Measurements from ENCODE around the gene BTBD9.
A peak's percentile ranks its signal among the peaks of the same experiment; 100 is the strongest.

The BTBD9 gene

DNA sequence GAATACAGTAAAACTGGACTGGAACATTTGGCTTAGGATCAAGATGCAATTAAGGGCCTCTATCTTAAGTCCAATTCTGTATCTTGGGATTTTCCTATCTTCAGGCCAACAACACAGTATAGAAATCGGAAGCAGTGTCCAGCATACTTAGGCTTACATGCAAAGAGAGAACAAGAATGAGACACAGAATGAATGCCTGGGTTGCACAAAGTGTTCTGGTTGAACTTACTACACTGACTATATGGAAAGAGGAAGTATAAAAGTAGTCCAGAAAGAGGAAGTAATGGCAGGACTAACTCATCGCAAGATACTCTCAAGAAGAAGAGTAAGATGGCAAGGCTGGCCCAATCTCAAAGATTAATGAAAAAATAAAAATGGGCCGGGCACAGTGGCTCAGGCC lies 87.6 kb downstream of the BTBD9 start:
- no peak for DNase-seq

DNA sequence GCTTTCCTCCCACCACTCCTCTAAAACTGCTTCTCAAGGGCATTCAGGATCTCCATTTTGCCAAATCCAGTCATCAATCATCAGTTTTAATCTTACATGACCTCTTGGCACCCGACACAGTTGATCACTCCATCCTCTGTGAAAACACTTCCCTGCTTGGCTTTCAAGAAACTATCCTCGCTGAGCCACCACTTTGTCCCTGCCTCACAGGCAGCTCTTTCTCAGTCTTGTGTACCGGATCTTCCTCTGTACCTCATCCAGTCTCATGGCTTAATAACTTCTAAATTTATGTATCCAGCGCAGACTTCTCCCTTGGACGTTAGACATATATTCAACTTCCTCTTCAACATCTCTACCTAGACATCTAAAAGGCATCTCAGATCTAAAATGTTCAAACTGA lies 89.9 kb downstream of the BTBD9 start:
- no peak for DNase-seq

DNA sequence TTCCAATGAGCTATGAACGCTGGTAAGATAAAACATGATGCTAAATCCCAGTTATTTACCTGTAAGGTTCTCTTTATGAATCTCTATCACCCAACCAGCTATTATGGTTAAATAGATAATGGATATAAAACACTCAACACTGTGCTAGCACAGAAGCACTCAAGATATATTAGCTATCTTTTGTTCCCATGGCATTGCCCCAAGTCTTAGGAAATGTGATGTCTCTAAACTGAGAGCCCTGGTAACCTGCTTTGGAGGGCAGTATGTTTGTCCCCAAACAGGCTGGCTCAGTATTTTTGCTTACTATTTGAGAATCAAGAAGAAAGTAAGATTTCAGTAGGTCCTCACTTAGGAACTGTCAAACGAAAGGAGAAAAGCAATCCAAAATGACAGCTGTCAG lies 90.5 kb downstream of the BTBD9 start:
- no peak for DNase-seq

DNA sequence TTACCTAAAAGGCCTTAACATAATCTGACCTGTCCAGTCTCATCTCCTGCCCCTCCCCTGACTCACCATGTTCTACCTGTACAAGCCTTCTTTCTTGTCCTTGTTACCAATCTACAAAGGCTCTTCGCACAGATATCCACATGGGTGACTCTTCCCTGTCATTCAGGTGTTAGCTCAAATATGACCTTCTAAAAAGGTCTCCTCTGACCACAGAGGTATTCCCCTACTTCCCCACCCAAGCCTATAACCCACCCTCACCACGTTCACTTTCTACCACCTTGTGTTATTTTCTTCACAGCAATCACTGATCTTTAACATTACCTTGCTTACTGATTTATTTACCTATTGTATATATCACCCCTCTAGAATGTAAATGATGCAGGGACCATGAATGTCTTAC lies 96.7 kb downstream of the BTBD9 start:
- DNase-seq = no peak

DNA sequence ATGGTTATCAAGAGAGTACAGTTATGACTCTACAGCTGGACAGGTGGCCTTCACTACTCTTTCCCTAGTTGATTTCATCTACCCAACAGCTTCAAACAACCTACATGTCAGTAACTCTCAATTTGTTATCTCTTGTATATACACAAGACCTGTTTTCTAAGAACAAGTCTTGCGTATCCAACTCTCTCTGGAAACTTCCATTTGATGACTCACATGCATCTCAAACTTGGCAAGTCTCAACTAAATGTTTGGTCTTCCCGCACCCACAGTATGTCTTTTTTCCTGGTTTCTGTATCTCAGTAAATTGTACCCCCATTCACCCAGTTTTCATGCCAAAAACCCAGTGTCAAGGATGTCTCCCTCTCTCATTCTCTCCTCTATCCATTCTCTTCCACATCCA lies 97.7 kb downstream of the BTBD9 start:
- no peak for DNase-seq

DNA sequence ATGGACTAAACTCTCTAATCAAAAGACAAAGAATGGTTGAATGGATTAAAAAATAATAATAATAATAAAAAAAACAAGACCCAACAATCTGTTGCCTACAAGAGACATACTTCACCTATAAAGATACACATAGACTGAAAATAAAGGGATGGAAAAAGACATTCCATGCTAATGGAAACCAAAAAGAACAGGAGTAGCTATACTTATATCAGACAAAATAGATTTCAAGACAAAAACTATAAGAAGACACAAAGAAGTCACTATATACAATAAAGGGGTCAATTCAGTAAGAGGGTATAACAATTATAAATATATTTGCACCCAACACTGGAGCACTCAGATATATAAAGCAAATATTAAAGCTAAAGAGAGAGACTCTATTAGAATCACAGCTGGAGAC lies 106.7 kb downstream of the BTBD9 start:
- no peak for DNase-seq

DNA sequence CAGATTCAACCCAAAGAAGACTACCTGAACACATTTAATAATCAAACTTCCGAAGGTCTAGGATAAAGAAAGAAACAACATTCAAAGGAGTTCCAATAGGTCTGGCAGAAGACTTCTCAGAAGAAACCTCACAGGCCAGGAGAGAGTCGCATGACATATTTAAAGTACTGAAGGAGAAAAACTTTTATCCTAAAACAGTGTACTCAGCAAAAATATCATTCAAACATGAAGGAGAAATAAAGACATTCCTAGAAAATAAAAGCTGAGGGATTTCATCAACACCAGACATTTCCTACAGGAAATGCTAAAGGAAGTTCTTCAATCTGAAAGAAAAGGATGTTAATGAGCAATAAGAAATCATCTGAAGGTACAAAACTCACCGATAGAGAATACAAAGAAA lies 108.6 kb downstream of the BTBD9 start:
- DNase-seq = no peak

DNA sequence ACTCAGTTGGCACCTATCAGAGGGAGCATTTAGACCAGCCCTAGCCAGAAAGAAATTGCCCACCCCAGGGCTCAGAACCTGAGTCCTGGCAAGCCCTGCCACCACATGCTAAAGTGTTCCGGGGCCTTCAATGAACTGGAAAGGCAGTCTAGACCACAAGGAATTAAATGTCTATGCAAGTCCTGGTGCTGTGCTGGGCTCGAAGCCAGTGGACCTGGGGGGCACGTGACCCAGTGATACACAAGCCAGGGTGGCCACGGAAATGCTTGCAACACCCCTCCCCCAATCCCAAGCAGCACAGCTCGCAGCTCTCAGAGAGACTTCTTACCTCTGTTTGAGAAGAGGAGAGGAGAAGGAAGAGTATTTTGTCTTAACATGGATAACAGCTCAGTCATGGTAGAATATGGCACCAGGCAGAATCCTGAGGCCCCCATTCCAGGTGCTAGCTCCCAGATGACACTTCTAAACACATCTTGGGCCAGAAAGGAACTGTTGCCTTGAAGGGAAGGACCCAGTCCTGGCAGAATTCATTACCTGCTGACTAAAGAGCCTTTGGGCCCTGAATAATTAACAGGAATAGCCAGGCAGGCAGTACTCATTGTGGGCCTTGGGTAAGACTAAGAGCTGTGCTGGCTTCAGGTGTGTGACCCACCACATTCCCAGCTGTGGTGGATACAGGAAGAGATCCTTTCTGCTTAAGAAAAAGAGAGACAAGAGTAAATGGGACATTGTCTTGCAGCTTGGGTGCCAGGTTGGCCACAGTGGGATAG lies 111.3 kb downstream of the BTBD9 start:
- DNase-seq = no peak

DNA sequence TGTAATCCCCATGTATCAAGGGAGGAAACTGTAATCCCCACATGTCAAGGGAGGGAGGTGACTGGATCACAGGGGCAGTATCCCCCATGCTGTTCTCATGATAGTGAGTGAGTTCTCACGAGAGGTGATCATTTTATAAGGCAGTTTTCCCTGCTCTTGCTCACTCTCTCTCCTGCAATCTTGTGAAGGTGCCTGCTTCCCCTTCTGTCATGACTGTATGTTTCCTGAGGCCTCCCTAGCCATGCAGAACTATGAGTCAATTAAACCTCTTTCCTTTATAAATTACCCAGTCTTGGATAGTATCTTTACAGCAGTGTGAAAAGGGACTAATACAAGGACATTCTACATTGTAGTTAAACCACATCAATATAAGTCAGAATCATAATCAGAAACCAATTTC lies 112.4 kb downstream of the BTBD9 start:
- no peak for DNase-seq

DNA sequence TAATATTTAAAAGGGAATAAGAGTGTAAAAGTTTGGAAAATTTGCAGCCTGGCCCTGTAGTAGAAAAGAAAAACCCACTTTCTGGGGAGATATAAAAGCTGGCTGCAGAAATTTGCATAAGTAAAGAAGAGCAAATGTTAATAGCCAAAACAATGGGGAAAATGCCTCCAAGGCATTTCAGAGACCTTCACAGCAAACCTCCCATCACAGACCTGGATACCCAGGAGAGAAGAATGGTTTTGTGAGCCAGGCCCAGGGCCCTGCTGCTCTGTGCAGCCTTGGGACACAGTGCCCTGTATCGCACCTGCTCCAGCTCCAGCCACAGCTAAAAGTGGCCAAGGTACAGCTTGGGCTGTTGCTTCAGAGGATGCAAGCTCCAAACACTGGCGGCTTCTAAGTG lies 113.8 kb downstream of the BTBD9 start:
- DNase-seq = no peak

DNA sequence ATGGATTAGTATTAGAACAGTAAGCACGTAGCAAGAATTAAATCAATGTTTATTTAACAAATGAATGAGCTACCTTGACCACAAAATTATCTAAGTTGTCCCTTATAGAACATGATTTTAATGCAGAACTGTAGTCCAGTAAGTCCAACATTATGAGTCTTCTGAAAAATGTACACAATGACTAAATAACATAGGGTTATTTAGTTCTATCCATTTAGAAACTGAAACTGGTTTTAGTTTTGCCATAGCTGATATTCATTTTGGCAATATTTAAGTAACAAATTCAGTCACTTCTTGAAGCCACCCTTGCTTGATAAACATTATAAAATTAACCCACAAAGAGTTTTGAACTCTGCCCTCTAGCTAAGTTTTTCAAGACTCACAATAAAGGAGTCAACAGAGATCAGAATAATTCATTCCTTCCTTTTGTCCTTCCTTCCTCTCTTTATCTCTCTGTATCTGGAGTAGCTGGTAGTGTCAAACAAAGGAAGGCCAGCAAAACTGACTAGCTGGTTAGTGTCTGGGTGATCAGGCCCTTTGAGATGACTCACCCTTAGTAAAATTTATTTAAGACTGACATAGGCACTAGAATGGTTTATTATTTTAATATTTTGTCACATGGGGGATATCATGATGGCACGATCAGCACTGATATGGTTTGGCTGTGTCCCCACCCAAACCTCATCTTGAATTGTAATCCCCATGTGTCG lies 115.1 kb downstream of the BTBD9 start:
- no peak for DNase-seq

DNA sequence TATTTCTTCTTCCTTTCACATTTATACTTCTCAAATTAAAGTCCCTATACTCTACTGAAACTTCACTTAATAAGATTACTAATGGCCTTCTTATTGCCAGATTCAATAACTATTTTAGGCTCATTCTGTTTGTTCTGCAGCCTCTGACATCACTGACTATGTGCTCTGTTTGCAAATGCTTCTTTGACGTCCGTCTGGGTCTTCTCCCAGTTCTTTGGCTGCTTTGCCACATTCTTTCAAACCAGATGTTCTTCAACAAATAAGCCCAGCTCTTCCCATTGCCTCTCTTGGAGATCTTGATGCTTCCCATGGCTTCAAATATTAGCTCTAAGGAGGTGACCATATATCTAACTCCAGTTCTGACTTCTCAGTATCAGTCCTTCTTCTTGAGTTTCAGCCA lies 117.4 kb downstream of the BTBD9 start:
- no peak for DNase-seq

DNA sequence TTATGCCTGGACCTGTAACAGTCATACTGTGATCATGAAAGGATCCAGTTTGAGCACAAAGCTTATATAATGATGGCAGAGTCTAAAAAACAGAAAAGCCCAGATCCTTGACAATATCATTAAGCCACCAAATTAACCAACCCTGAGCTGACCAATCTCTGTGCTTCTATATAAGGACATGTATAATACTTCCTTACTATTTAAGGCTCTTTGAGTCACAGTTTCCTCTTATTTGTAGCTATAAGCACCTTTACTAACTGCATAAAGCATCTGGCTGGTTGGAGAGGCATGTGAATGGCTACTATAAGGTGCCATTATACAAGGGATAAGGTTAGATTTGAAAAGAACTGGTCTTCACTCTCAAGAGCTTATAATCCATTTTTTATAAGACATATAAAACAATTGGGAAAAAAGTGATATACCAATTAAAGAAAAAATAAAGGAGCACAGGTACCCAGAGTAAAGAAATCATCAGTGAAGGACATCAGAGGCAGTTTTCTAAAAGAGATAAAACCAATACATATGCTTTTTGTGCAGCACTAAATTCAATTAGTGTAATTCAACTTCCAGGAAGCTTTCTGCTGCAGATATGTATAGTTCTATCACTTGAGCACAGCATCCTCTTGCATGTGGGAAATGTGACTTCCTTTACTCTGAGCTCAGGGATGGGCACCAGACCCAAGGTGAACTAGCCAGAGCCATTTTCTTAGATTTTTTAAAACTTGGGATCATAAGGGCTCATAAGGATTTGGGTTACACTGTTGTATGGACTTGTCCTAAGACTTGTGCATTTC lies 121.0 kb downstream of the BTBD9 start:
- DNase-seq = no peak

DNA sequence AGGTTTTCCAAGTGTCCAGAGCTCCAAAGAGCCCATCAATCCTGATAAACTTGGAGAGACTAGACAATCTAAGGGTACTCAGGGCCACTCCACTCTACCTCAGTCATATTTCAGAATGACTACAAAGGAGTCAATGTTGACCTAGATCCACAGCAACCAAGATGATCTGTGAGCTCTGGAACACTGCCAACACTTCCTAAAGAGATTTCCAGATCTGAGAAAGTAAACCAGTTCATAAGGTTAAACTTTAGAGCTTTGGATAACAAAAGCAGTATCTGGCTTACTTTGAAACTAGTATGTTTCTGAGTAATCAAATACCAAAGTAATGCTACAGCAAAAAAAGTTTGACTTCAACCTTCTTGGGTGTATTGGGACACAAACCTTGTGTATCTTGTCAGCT lies 122.7 kb downstream of the BTBD9 start:
- DNase-seq = no peak

DNA sequence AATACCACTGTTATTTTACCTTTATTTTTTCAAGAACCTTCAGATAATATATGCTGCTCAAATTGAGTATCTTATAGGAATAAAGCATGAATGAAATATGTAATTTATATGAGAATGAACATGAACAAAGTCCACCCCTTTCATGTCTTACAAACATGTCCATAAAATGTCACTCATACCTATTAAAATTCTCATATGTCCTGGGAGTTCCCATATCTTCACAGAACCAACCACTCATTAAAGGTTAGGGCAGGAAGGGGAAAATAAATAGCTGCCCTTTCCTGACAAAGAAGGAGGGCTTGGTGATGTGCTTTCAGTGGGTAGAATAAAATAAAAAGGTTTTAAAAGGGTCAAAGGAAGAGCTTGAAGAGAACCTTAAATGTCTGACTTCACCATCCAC lies 125.3 kb downstream of the BTBD9 start:
- DNase-seq = no peak

DNA sequence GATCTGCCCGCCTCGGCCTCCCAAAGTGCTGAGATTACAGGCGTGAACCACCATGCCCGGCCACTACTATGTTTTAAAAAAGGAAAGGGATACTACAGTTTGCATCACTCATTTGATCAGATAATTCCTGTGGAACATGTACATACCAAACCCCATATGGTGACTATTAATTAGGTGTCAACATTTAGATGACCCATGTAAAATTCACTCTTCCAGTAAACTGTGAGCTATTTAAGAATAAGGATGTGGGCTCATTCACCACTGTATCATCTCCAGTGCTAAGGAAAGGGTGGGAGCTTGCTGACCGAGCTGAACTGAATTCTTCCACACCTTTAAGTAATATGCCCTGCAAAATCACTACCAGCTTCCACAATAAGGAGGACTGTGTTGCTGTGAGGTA lies 127.5 kb downstream of the BTBD9 start:
- DNase-seq = no peak

DNA sequence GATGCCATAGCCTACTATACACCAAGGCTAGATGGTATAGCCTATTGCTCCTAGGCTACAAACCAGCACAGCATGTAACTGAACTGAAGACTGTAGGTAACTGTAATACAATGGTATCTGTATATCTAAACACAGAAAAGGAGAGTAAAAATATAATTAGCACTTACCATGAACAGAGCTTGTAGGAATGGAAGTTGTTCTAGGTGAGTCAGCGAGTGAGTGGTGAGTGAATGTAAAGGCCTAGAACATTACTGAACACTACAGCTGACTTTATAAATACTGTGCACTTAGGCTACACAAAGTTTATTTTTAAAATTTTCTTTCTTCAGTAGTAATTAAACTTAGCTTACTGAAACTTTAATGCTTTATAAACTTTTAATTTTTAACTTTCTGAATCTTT lies 129.5 kb downstream of the BTBD9 start:
- DNase-seq = no peak

DNA sequence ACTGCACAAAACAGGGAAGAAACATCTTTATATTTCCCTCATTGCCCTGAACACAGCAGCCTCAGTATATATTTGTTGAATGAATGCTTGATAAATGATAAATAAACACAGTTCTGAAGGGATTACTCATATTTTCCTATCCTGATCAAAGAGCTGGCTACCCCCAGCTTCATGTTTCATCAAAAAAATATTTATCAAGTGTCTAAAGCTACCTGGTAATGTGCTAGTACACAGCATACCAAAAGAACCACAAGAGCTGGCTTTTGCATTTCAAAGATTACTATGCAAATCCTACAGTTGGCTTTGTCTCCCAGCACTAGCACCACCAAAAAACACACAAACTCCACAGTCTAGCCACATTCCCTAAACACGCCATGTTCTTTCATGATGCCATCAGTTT lies 130.0 kb downstream of the BTBD9 start:
- no peak for DNase-seq

DNA sequence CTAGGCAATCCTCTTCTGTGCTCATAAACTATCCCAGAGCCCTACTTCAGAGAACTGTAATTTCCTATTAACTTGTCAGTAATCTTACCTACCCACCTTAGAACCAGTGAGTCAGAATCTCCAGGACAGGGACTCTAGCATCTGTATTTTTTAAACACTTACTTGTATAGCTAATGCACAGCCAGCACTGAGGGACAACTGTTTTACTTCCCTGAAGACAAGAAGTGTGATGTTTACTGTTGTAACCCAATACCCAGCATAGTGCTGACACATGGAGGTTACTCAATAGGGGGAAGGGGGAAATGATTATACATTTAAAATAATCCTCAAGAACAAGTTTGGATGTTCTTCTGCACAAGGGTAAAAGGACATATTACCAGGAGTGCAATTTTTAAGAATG lies 130.8 kb downstream of the BTBD9 start:
- peak; percentile 3 for DNase-seq

DNA sequence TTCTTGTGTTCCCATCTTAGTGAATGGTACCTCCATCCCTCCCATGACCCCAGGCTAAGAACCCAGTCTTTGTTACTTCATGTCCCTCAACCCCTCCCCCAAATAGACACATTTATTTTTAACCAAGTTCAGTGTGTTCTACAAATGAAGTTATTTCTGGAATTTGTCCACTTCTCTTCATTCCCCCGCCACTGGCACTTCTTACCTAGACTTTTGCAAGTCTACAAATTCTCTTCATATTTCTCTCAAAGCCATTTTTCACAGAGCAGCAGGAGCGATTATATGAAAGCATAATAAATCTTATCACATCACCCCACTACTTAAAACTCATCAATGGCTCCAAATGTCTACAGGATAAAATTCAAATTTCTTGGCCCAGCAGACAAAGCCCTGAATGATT lies 131.4 kb downstream of the BTBD9 start:
- no peak for DNase-seq

DNA sequence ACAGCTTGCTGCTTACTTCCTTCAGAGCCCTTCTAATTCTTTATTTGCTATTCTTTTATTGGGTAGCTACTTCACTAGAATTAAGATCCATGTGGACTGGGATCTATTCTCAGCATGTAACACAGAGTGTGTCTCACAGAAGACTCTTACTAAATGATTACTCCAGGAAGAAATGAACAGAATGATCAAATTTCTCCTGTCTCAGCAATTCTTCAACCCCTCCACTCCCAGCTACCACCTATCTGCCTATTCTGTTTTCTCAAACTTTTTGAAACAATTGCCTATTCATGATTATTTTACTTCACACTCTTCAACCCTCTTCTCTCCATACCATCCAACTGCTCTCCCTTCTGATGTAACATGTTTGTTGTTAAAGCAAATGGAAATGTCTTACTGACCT lies 132.6 kb downstream of the BTBD9 start:
- no peak for DNase-seq

DNA sequence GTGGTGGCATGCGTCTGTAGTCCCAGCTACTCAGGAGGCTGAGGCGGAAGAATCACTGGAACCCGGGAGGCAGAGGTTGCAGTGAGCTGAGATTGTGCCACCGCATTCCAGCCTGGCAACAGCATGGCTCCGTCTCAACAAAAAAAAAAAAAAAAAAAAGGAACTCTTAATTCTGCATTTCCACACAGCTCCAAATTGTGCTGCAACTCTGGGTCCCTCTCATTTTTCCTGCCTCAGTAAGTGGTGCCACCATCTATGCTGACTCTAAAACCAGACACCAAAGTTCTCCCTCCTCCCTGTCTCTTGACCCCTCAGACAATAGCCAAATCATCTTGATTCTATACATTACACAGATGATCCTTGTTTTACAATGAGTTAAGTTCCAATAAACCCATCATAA lies 133.9 kb downstream of the BTBD9 start:
- DNase-seq = no peak

DNA sequence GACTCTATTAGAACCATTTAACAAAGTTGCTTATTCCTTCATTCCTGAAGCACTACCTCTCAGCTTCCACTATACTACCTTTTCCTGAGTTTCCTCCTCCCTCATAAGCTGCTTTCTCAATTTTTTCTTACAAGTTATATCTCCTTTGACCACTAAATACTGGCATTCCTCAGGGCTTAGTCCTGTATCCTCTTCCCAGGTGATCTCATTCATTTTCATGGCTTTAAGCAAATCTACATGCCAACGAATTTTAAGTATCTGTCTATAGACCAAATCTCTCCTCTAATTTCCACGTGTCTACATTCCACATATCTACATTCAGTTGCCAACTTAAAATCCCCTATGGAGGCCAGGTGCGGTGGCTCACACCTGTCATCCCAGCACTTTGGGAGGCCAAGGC lies 134.7 kb downstream of the BTBD9 start:
- DNase-seq = no peak
